ENCODE data around the gene ZNF649. TPM values are rescaled to one million over a fixed set of nuclear protein-coding genes. Genes with fewer than 3 reads are reported as not detected.
A peak's percentile ranks its signal among the peaks of the same experiment; 100 is the strongest.

Gene ZNF649
- total and polyA plus RNA-seq, 2 of the 13 experiments (the other 11 are each of a cell fraction or from before 2014, with no cell fraction given): 3.0 to 13.4 TPM

DNA sequence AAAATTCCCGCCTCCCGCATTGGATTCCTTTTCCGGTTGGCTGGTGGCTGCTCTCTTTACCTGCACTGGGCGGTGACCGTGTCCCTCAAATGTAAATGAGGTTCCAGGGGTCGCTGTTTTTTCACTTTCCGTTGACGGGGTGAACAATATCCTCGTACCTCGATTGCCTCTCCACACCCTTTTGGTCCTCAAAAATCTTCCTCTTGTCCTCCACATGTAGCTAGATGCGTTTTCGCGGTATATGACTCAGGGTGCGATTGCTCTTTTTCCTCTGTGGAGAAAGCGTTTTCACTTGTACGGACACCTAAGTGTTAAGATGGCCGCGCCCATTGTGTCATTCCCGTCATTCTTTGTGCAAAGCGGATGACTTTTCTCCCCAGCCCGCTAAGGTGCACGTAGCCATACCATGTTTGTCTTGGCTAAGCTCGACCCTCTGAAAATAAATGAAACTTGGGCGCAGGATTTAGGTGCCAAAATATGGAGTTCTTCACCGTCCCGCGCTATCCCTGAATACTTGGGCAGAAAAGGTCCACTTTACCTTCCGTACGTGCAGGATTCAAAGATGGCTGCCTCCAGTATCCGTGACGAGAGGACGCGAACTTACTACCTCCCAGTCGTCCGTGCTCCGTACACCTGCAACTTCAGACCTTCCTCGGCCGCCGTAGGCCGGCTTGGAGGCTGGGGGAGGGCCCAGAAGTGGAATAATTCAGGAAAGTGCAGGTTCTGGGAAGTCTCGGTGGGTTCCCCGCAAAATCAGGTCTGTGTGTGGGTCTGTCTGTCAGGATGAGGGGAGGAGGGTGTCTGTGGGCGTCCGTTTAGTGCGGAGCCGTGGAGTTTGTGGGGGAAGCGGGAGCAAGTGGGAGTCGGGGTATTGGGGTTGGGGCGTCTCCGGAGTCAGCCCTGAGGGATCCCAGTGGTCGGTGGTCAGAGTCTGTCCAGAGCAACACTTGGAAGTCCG lies 22.2 kb upstream of the ZNF649 start, which contains the start of gene ZNF613 (continued):
- TF ChIP-seq ZNF891 (CRISPR knock-in tag; IDR thresholded peaks at IDR 0.05) (no peak), NR2F2 (IDR thresholded peaks at IDR 0.05; ENCODE audit: borderline replicate concordance, low read depth) (0 out of 2 replicates have a peak, but pooled peaks have one; percentile 4), SNAPC2 (CRISPR knock-in tag; IDR thresholded peaks at IDR 0.05) (peak; percentile 42; the same call in 1 of the 2 replicates), ZNF619 (CRISPR knock-in tag; IDR thresholded peaks at IDR 0.05) (no peak), ARNT2 (CRISPR knock-in tag; IDR thresholded peaks at IDR 0.05; ENCODE audit: low read depth) (no peak), SALL2 (CRISPR knock-in tag; IDR thresholded peaks at IDR 0.05) (peak; percentile 66; the same call in 1 of the 2 replicates), KDM5A (IDR thresholded peaks at IDR 0.05; ENCODE audit: borderline replicate concordance, low read length) (peak; percentile 90), TBL1XR1 (IDR thresholded peaks at IDR 0.05; ENCODE audit: borderline replicate concordance, low read length, partially characterized antibody) (no peak), ZNF776 (CRISPR knock-in tag; IDR thresholded peaks at IDR 0.05) (no peak), XRCC5 (optimal IDR thresholded peaks at IDR 0.05; ENCODE audit: low read length) (peak; percentile 90), YEATS4 (CRISPR knock-in tag; IDR thresholded peaks at IDR 0.05; ENCODE audit: borderline replicate concordance) (peak; percentile 50), ZSCAN12 (CRISPR knock-in tag; IDR thresholded peaks at IDR 0.05) (no peak), SMARCE1 (IDR thresholded peaks at IDR 0.05; ENCODE audit: borderline replicate concordance) (no peak), ZNF720 (CRISPR knock-in tag; IDR thresholded peaks at IDR 0.05) (no peak), ELF3 (CRISPR knock-in tag; IDR thresholded peaks at IDR 0.05) (peak; percentile 32; the same call in 1 of the 2 replicates), ZNF10 (CRISPR knock-in tag; IDR thresholded peaks at IDR 0.05; ENCODE audit: borderline replicate concordance, low read depth) (no peak), ZFYVE20 (CRISPR knock-in tag; IDR thresholded peaks at IDR 0.05; ENCODE audit: borderline replicate concordance, low read depth) (no peak), ZNF331 (CRISPR knock-in tag; IDR thresholded peaks at IDR 0.05) (peak; percentile 46; the same call in 1 of the 2 replicates), ETV6 (CRISPR knock-in tag; conservative IDR thresholded peaks at IDR 0.05) (no peak)
- TF ChIP-seq, protein P1, sequence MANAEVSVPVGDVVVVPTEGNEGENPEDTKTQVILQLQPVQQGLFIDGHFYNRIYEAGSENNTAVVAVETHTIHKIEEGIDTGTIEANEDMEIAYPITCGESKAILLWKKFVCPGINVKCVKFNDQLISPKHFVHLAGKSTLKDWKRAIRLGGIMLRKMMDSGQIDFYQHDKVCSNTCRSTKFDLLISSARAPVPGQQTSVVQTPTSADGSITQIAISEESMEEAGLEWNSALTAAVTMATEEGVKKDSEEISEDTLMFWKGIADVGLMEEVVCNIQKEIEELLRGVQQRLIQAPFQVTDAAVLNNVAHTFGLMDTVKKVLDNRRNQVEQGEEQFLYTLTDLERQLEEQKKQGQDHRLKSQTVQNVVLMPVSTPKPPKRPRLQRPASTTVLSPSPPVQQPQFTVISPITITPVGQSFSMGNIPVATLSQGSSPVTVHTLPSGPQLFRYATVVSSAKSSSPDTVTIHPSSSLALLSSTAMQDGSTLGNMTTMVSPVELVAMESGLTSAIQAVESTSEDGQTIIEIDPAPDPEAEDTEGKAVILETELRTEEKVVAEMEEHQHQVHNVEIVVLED (CRISPR knock-in tag; IDR thresholded peaks at IDR 0.05; ENCODE audit: borderline replicate concordance): peak; percentile 83
- TF ChIP-seq, protein P2, sequence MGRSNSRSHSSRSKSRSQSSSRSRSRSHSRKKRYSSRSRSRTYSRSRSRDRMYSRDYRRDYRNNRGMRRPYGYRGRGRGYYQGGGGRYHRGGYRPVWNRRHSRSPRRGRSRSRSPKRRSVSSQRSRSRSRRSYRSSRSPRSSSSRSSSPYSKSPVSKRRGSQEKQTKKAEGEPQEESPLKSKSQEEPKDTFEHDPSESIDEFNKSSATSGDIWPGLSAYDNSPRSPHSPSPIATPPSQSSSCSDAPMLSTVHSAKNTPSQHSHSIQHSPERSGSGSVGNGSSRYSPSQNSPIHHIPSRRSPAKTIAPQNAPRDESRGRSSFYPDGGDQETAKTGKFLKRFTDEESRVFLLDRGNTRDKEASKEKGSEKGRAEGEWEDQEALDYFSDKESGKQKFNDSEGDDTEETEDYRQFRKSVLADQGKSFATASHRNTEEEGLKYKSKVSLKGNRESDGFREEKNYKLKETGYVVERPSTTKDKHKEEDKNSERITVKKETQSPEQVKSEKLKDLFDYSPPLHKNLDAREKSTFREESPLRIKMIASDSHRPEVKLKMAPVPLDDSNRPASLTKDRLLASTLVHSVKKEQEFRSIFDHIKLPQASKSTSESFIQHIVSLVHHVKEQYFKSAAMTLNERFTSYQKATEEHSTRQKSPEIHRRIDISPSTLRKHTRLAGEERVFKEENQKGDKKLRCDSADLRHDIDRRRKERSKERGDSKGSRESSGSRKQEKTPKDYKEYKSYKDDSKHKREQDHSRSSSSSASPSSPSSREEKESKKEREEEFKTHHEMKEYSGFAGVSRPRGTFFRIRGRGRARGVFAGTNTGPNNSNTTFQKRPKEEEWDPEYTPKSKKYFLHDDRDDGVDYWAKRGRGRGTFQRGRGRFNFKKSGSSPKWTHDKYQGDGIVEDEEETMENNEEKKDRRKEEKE (IDR thresholded peaks at IDR 0.05): no peak
- TF ChIP-seq, protein P3, sequence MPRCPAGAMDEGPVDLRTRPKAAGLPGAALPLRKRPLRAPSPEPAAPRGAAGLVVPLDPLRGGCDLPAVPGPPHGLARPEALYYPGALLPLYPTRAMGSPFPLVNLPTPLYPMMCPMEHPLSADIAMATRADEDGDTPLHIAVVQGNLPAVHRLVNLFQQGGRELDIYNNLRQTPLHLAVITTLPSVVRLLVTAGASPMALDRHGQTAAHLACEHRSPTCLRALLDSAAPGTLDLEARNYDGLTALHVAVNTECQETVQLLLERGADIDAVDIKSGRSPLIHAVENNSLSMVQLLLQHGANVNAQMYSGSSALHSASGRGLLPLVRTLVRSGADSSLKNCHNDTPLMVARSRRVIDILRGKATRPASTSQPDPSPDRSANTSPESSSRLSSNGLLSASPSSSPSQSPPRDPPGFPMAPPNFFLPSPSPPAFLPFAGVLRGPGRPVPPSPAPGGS (CRISPR knock-in tag; IDR thresholded peaks at IDR 0.05): peak; percentile 16; the same call in 1 of the 2 replicates
- TF ChIP-seq, protein P4, sequence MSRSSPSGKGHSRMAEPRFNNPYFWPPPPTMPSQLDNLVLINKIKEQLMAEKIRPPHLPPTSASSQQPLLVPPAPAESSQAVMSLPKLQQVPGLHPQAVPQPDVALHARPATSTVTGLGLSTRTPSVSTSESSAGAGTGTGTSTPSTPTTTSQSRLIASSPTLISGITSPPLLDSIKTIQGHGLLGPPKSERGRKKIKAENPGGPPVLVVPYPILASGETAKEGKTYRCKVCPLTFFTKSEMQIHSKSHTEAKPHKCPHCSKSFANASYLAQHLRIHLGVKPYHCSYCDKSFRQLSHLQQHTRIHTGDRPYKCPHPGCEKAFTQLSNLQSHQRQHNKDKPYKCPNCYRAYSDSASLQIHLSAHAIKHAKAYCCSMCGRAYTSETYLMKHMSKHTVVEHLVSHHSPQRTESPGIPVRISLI (CRISPR knock-in tag; IDR thresholded peaks at IDR 0.05; ENCODE audit: borderline replicate concordance): peak; percentile 95
